ENCODE measurements around the gene JAK3. TPM values are rescaled to one million over a fixed set of nuclear protein-coding genes. Genes with fewer than 3 reads are reported as not detected.

Gene JAK3
- total RNA-seq, 1 experiment from 2014 or later = 6.9 TPM

- no peaks in the 10 kb centered on the region for H3K27me3 ChIP-seq (replicated peaks)
- H3K4me3 ChIP-seq = no peak overlapping the region
- H3K36me3 ChIP-seq = peaks cover 6% of the 10 kb centered on the region; the same call in 1 of the 2 replicates
- H3K4me1 ChIP-seq (replicated peaks) = no peaks in the 10 kb centered on the region
- no peak overlapping the region for H3K27ac ChIP-seq
- H3K9me3 ChIP-seq (replicated peaks) = no peaks in the 10 kb centered on the region
- no peak for DNase-seq (ENCODE audit: low read depth in 1 of 2, low spot score in 2 of 2)
Measured at GRCh38 chr19:17841371-17841809, 6.4 kb downstream of the JAK3 start.

GRCh38 chr19:17840019-17840418 lies 7.8 kb downstream of the JAK3 start:
- Histone ChIP-seq H3K27me3 (replicated peaks) (no peaks in the 10 kb centered on the region), H3K4me1 (replicated peaks) (no peaks in the 10 kb centered on the region), H3K27ac (no peak overlapping the region), H3K9me3 (replicated peaks) (no peaks in the 10 kb centered on the region), H3K36me3 (peaks cover 6% of the 10 kb centered on the region; the same call in 1 of the 2 replicates), H3K4me3 (no peak overlapping the region)
- no peak for DNase-seq (ENCODE audit: low read depth in 1 of 2, low spot score in 2 of 2)

GRCh38 chr19:17837972-17838371 lies 9.8 kb downstream of the JAK3 start:
- H3K4me1 ChIP-seq (replicated peaks) = no peaks in the 10 kb centered on the region
- H3K4me3 ChIP-seq = no peak overlapping the region
- no peaks in the 10 kb centered on the region for H3K9me3 ChIP-seq (replicated peaks)
- H3K27me3 ChIP-seq (replicated peaks) = no peaks in the 10 kb centered on the region
- no peak overlapping the region for H3K27ac ChIP-seq
- no peak for DNase-seq (ENCODE audit: low read depth in 1 of 2, low spot score in 2 of 2)
- peaks cover 6% of the 10 kb centered on the region; the same call in 1 of the 2 replicates for H3K36me3 ChIP-seq

GRCh38 chr19:17836530-17836929 lies 11.3 kb downstream of the JAK3 start:
- DNase-seq (ENCODE audit: low read depth in 1 of 2, low spot score in 2 of 2) = no peak
- Histone ChIP-seq H3K27ac (no peak overlapping the region), H3K4me3 (no peak overlapping the region), H3K36me3 (peaks cover 6% of the 10 kb centered on the region; the same call in 1 of the 2 replicates), H3K27me3 (replicated peaks) (no peaks in the 10 kb centered on the region), H3K9me3 (replicated peaks) (no peaks in the 10 kb centered on the region), H3K4me1 (replicated peaks) (no peaks in the 10 kb centered on the region)

GRCh38 chr19:17835182-17836006 lies 12.4 kb downstream of the JAK3 start:
- Histone ChIP-seq H3K27ac (no peak overlapping the region), H3K4me3 (no peak overlapping the region), H3K36me3 (peaks cover 2% of the 10 kb centered on the region), H3K9me3 (replicated peaks) (no peaks in the 10 kb centered on the region), H3K4me1 (replicated peaks) (no peaks in the 10 kb centered on the region), H3K27me3 (replicated peaks) (no peaks in the 10 kb centered on the region)
- no peak for DNase-seq (ENCODE audit: low read depth in 1 of 2, low spot score in 2 of 2)

- Histone ChIP-seq H3K27me3 (replicated peaks) (no peaks in the 10 kb centered on the region), H3K9me3 (replicated peaks) (no peaks in the 10 kb centered on the region), H3K27ac (no peak overlapping the region), H3K4me3 (no peak overlapping the region), H3K4me1 (replicated peaks) (no peaks in the 10 kb centered on the region), H3K36me3 (peaks cover 2% of the 10 kb centered on the region)
- DNase-seq (ENCODE audit: low read depth in 1 of 2, low spot score in 2 of 2) = no peak
Measured at GRCh38 chr19:17834350-17835181, 13.2 kb downstream of the JAK3 start.

- H3K36me3 ChIP-seq = no peaks in the 10 kb centered on the region; the same call in none of the 2 replicates
- no peak for DNase-seq (ENCODE audit: low read depth in 1 of 2, low spot score in 2 of 2)
- H3K9me3 ChIP-seq (replicated peaks) = no peaks in the 10 kb centered on the region
- no peak overlapping the region for H3K4me3 ChIP-seq
- H3K27me3 ChIP-seq (replicated peaks) = no peaks in the 10 kb centered on the region
- H3K27ac ChIP-seq = no peak overlapping the region
- no peaks in the 10 kb centered on the region for H3K4me1 ChIP-seq (replicated peaks)
Measured at GRCh38 chr19:17832443-17833208, 15.2 kb downstream of the JAK3 start.

- Histone ChIP-seq H3K4me3 (no peak overlapping the region), H3K9me3 (replicated peaks) (no peaks in the 10 kb centered on the region), H3K36me3 (no peaks in the 10 kb centered on the region; the same call in none of the 2 replicates), H3K27ac (no peak overlapping the region), H3K27me3 (replicated peaks) (no peaks in the 10 kb centered on the region), H3K4me1 (replicated peaks) (no peaks in the 10 kb centered on the region)
- no peak for DNase-seq (ENCODE audit: low read depth in 1 of 2, low spot score in 2 of 2)
Measured at GRCh38 chr19:17831419-17831888, 16.3 kb downstream of the JAK3 start.

- no peaks in the 10 kb centered on the region for H3K9me3 ChIP-seq (replicated peaks)
- no peaks in the 10 kb centered on the region; the same call in none of the 2 replicates for H3K36me3 ChIP-seq
- H3K27ac ChIP-seq = no peak overlapping the region
- H3K27me3 ChIP-seq (replicated peaks) = no peaks in the 10 kb centered on the region
- no peaks in the 10 kb centered on the region for H3K4me1 ChIP-seq (replicated peaks)
- no peak for DNase-seq (ENCODE audit: low read depth in 1 of 2, low spot score in 2 of 2)
- no peak overlapping the region for H3K4me3 ChIP-seq
Measured at GRCh38 chr19:17830567-17831418, 17.0 kb downstream of the JAK3 start.

- no peak overlapping the region for H3K27ac ChIP-seq
- no peaks in the 10 kb centered on the region; the same call in none of the 2 replicates for H3K36me3 ChIP-seq
- no peak for DNase-seq (ENCODE audit: low read depth in 1 of 2, low spot score in 2 of 2)
- no peak overlapping the region for H3K4me3 ChIP-seq
- H3K9me3 ChIP-seq (replicated peaks) = no peaks in the 10 kb centered on the region
- H3K27me3 ChIP-seq (replicated peaks) = no peaks in the 10 kb centered on the region
- no peaks in the 10 kb centered on the region for H3K4me1 ChIP-seq (replicated peaks)
Measured at GRCh38 chr19:17829855-17830566, 17.8 kb downstream of the JAK3 start.

GRCh38 chr19:17826508-17827056 lies 21.2 kb downstream of the JAK3 start:
- no peak for DNase-seq (ENCODE audit: low read depth in 1 of 2, low spot score in 2 of 2)
- H3K36me3 ChIP-seq = no peaks in the 10 kb centered on the region; the same call in 1 of the 2 replicates
- no peak overlapping the region for H3K4me3 ChIP-seq
- H3K27ac ChIP-seq = no peak overlapping the region
- H3K27me3 ChIP-seq (replicated peaks) = no peaks in the 10 kb centered on the region
- no peaks in the 10 kb centered on the region for H3K9me3 ChIP-seq (replicated peaks)
- H3K4me1 ChIP-seq (replicated peaks) = no peaks in the 10 kb centered on the region

GRCh38 chr19:17824339-17824738 lies 23.4 kb downstream of the JAK3 start:
- Histone ChIP-seq H3K4me1 (replicated peaks) (no peaks in the 10 kb centered on the region), H3K9me3 (replicated peaks) (no peaks in the 10 kb centered on the region), H3K36me3 (no peaks in the 10 kb centered on the region), H3K27ac (no peak overlapping the region), H3K4me3 (no peak overlapping the region), H3K27me3 (replicated peaks) (no peaks in the 10 kb centered on the region)
- DNase-seq (ENCODE audit: low read depth in 1 of 2, low spot score in 2 of 2) = no peak
